Left cardiac atrium (tissue), 4 donors: ENCODE measurements around the gene ASH1L. TPM values are rescaled to one million over a fixed set of nuclear protein-coding genes. Genes with fewer than 3 reads are reported as not detected.
"Not testable (repeated sequence)": the region's sequence is repeated elsewhere in the genome, so short reads cannot be mapped to it uniquely, and the experiment has no call there.

ENCODE experiments used
- ATAC-seq, 2 donors: fragments of 200-7000 bp; cut with Tn5 transposase; one replicate each; pipeline ENCODE4 v1.9.1; 2020; ENCODE audit warnings: mild to moderate bottlenecking in 2 of 2, moderate library complexity in 2 of 2
- DNase-seq: peaks from one replicate; pipeline ENCODE4 v3.0.0-alpha.2; 2020
- intact Hi-C, 2 donors: fragments of 100-400 bp; cut with DNase I; formaldehyde crosslinking; loops; one replicate each; pipeline versions ENCODE4 v1.14.1 to v1.15.1; 2022 to 2023
- total RNA-seq, 2 donors: library from RNA; stranded (reverse); fragmentation: NEBNext Ultra II Directional; extraction: Animal tissue kit (Norgen Biotek cat#: 25700); gene quantifications; one replicate each; pipeline ENCODE4 v1.2.1, GENCODE V29; 2021
- donor health status: DM: no; HTN: yes; CAD: no.
- donor health status: DM: no; HTN: yes; CAD: no; lungs with severe emphysema.
- donor health status: DM: yes; HTN: yes; CAD: no.
- donor health status: Dilated cardiomyopathy.

The ASH1L gene
- total RNA-seq, 2 donors from 2014 or later, result 40.6 to 45.9 TPM

- intact Hi-C loops, result no loop called here
- DNase-seq (no peak), ATAC-seq (no peak)
Measured at GRCh38 chr1:155507945-155508344, 54.7 kb downstream of the ASH1L start.

GRCh38 chr1:155505963-155506362 lies 56.6 kb downstream of the ASH1L start:
- DNase-seq, intact Hi-C loops, ATAC-seq: not testable (repeated sequence)

- ATAC-seq, result peak in 1 of 2 donors; percentile 47
- intact Hi-C loops, result no loop called here
- no peak for DNase-seq
Measured at GRCh38 chr1:155504207-155504606, 58.4 kb downstream of the ASH1L start.

GRCh38 chr1:155499953-155500639 lies 62.5 kb downstream of the ASH1L start:
- DNase-seq, result no peak
- ATAC-seq, result peak; percentile 50 to 51
- intact Hi-C loops, result no loop called here

- no peak for DNase-seq
- ATAC-seq, result no peak
- intact Hi-C loops, result no loop called here
Measured at GRCh38 chr1:155499263-155499662, 63.3 kb downstream of the ASH1L start.

GRCh38 chr1:155493595-155493994 lies 69.0 kb downstream of the ASH1L start:
- intact Hi-C loops, DNase-seq, ATAC-seq: not testable (repeated sequence)

GRCh38 chr1:155488419-155488818 lies 74.2 kb downstream of the ASH1L start:
- intact Hi-C loops, ATAC-seq, DNase-seq: not testable (repeated sequence)

- intact Hi-C loops, result no loop called here
- DNase-seq, result no peak
- no peak for ATAC-seq
Measured at GRCh38 chr1:155487541-155487940, 75.1 kb downstream of the ASH1L start.

GRCh38 chr1:155486952-155487351 lies 75.7 kb downstream of the ASH1L start:
- DNase-seq, ATAC-seq, intact Hi-C loops: not testable (repeated sequence)

GRCh38 chr1:155485945-155486344 lies 76.7 kb downstream of the ASH1L start:
- intact Hi-C loops, result no loop called here
- DNase-seq (no peak), ATAC-seq (no peak)

- intact Hi-C loops, result no loop called here
- DNase-seq (no peak), ATAC-seq (no peak)
Measured at GRCh38 chr1:155485222-155485621, 77.4 kb downstream of the ASH1L start.

GRCh38 chr1:155481741-155482241 lies 80.8 kb downstream of the ASH1L start:
- intact Hi-C loops, result no loop called here
- no peak for ATAC-seq
- DNase-seq, result no peak

- no peak for DNase-seq
- intact Hi-C loops, result no loop called here
- peak in 1 of 2 donors; percentile 68 for ATAC-seq
Measured at GRCh38 chr1:155479205-155479604, 83.4 kb downstream of the ASH1L start.

GRCh38 chr1:155478270-155478852 lies 84.2 kb downstream of the ASH1L start:
- intact Hi-C loops, result no loop called here
- ATAC-seq, result no peak
- no peak for DNase-seq

- ATAC-seq (peak in 1 of 2 donors; percentile 16), DNase-seq (no peak)
- intact Hi-C loops, result no loop called here
Measured at GRCh38 chr1:155474146-155474545, 88.5 kb downstream of the ASH1L start.

- ATAC-seq, result no peak
- no peak for DNase-seq
- intact Hi-C loops, result no loop called here
Measured at GRCh38 chr1:155473151-155473821, 89.3 kb downstream of the ASH1L start.

- intact Hi-C loops, result no loop called here
- DNase-seq, result no peak
- no peak for ATAC-seq
Measured at GRCh38 chr1:155472491-155473083, 90.0 kb downstream of the ASH1L start.

GRCh38 chr1:155471891-155472290 lies 90.7 kb downstream of the ASH1L start:
- ATAC-seq (no peak), DNase-seq (no peak)
- intact Hi-C loops, result no loop called here

GRCh38 chr1:155471026-155471425 lies 91.6 kb downstream of the ASH1L start:
- no peak for ATAC-seq
- intact Hi-C loops, result no loop called here
- no peak for DNase-seq

GRCh38 chr1:155466996-155467395 lies 95.6 kb downstream of the ASH1L start:
- intact Hi-C loops, result no loop called here
- ATAC-seq, result peak in 1 of 2 donors; percentile 78
- DNase-seq, result no peak
